GM12878 (cell line): ENCODE measurements around the gene SVOP. TPM values are rescaled to one million over a fixed set of nuclear protein-coding genes. Genes with fewer than 3 reads are reported as not detected.

ENCODE experiments used
- ATF3 ChIP-seq: IDR thresholded peaks from 2 replicates; pipeline ENCODE4 v1.6.1; 2011; ENCODE audit warnings: low read depth, mild to moderate bottlenecking, low read length, moderate library complexity, borderline replicate concordance; ENCODE audit errors: extremely low read depth
- ATF7 ChIP-seq: fragments of 450-650 bp; IDR thresholded peaks from 2 replicates; pipeline ENCODE4 v1.6.1; 2016; ENCODE audit warnings: low read depth, mild to moderate bottlenecking
- EP300 ChIP-seq, 2 experiments: fragments of 150-350 bp in 1 of 2; IDR thresholded peaks; 2 replicates each; pipeline ENCODE4 v1.6.1; 2011 to 2012; ENCODE audit warnings: low read depth in 2 of 2, low read length in 2 of 2, borderline replicate concordance in 1 of 2, improper control_type of control experiment in 1 of 2, inconsistent platforms in 1 of 2; ENCODE audit not compliant: control insufficient read depth in 1 of 2
- HCFC1 ChIP-seq: fragments of 150-350 bp; IDR thresholded peaks from 2 replicates; pipeline ENCODE4 v1.6.1; 2014; ENCODE audit warnings: low read length
- HSF1 ChIP-seq: fragments of 150-350 bp; IDR thresholded peaks from 2 replicates; pipeline ENCODE4 v1.6.1; 2014; ENCODE audit warnings: mild to moderate bottlenecking, low read depth, low read length
- IRF4 ChIP-seq: IDR thresholded peaks from 2 replicates; pipeline ENCODE4 v1.6.1; 2011; ENCODE audit warnings: low read depth, low read length
- KAT2A ChIP-seq: conservative IDR thresholded peaks from 2 replicates; pipeline ENCODE4 v1.6.1; 2011; ENCODE audit warnings: low read depth, low read length; ENCODE audit not compliant: control insufficient read depth
- KLF5 ChIP-seq: fragments of 450-650 bp; IDR thresholded peaks from 2 replicates; pipeline ENCODE4 v1.6.1; 2014; ENCODE audit warnings: mild to moderate bottlenecking; ENCODE audit not compliant: partially characterized antibody
- MTA2 ChIP-seq: fragments of 450-650 bp; IDR thresholded peaks from 2 replicates; pipeline ENCODE4 v1.6.1; 2016; ENCODE audit warnings: low read depth, mild to moderate bottlenecking, moderate library complexity
- MYC ChIP-seq: IDR thresholded peaks from 2 replicates; pipeline ENCODE4 v1.6.1; 2011; ENCODE audit warnings: mild to moderate bottlenecking, low read length, moderate library complexity, inconsistent platforms; ENCODE audit not compliant: insufficient read depth, insufficient replicate concordance, insufficient read length, severe bottlenecking
- NFYA ChIP-seq: IDR thresholded peaks from 2 replicates; pipeline ENCODE4 v1.6.1; 2011; ENCODE audit warnings: low read depth, mild to moderate bottlenecking, low read length, improper control_type of control experiment, borderline replicate concordance
- NFYB ChIP-seq: IDR thresholded peaks from 2 replicates; pipeline ENCODE4 v1.6.1; 2011; ENCODE audit warnings: low read depth, mild to moderate bottlenecking, low read length, improper control_type of control experiment, moderate library complexity; ENCODE audit not compliant: insufficient read depth
- NKRF ChIP-seq: fragments of 450-650 bp; conservative IDR thresholded peaks from 2 replicates; pipeline ENCODE4 v1.6.1; 2017; ENCODE audit warnings: mild to moderate bottlenecking, moderate library complexity
- NR2F1 ChIP-seq: fragments of 450-650 bp; conservative IDR thresholded peaks from 2 replicates; pipeline ENCODE4 v1.6.1; 2017; ENCODE audit warnings: mild to moderate bottlenecking
- PKNOX1 ChIP-seq: fragments of 450-650 bp; IDR thresholded peaks from 2 replicates; pipeline ENCODE4 v1.6.1; 2016; ENCODE audit warnings: mild to moderate bottlenecking
- RAD51 ChIP-seq: fragments of 450-650 bp; IDR thresholded peaks from 2 replicates; pipeline ENCODE4 v1.6.1; 2016; ENCODE audit warnings: moderate library complexity, mild to moderate bottlenecking, inconsistent platforms
- RELA ChIP-seq: fragments of 450-650 bp; IDR thresholded peaks from 2 replicates; pipeline ENCODE4 v1.8.0; 2014; ENCODE audit warnings: borderline replicate concordance; ENCODE audit not compliant: partially characterized antibody
- SIX5 ChIP-seq: IDR thresholded peaks from 2 replicates; pipeline ENCODE4 v1.6.1; 2011; ENCODE audit warnings: mild to moderate bottlenecking, low read depth, low read length, moderate library complexity; ENCODE audit not compliant: severe bottlenecking
- SREBF2 ChIP-seq: IDR thresholded peaks from 2 replicates; pipeline ENCODE4 v1.6.1; 2012; ENCODE audit warnings: mild to moderate bottlenecking, low read length
- polyA plus RNA-seq, 11 experiments: library from polyadenylated mRNA; depleted of rRNA in 4 of 11; unstranded in 6 of 11; stranded (reverse) in 5 of 11; fragments of >200 nt; fragmentation: Nextera tagmentation in 4 of 11; fragmentation: Illumina TruSeq in 1 of 11; extraction: Ambion mirVana in 4 of 11; extraction: Trizol in 1 of 11; gene quantifications; 1 replicate in 1 of 11; 2 replicates in 10 of 11; pipeline versions ENCODE4 v1.2.1 to v1.2.3, GENCODE V29; 2011 to 2016; ENCODE audit warnings: inconsistent platforms in 2 of 11, missing spikeins in 2 of 11, low read depth in 1 of 11
- total RNA-seq, 4 experiments: library from RNA; depleted of rRNA in 3 of 4; stranded (reverse); fragments of >200 nt in 3 of 4; fragmentation: Illumina TruSeq in 1 of 4; extraction: Trizol in 1 of 4; gene quantifications; 2 replicates each; pipeline versions ENCODE4 v1.2.1 to v1.2.3, GENCODE V29; 2013 to 2021
- TF ChIP-seq, protein P1 (sequence below): IDR thresholded peaks from 2 replicates; pipeline ENCODE4 v1.6.1; 2011; ENCODE audit warnings: mild to moderate bottlenecking, low read depth, low read length, moderate library complexity; ENCODE audit not compliant: insufficient replicate concordance
- TF ChIP-seq, protein P2 (sequence below): fragments of 450-650 bp; IDR thresholded peaks from 2 replicates; pipeline ENCODE4 v1.6.1; 2017; ENCODE audit warnings: antibody characterized with exemption, mild to moderate bottlenecking, moderate library complexity

Gene SVOP
- total and polyA plus RNA-seq, 10 of the 15 experiments (the other 5 are each of a cell fraction or from before 2014, with no cell fraction given) = under 0.01 TPM; not detected in 9

GRCh38 chr12:108939594-108939993 is 81.3 kb downstream of the SVOP start (continued):
- TF ChIP-seq MTA2 (no peak), IRF4 (no peak), HSF1 (no peak), KAT2A (no peak), NR2F1 (no peak), ATF3 (0 out of 2 replicates have a peak, but pooled peaks have one; percentile 12), MYC (no peak), KLF5 (no peak), PKNOX1 (no peak), ATF7 (no peak), SIX5 (peak; percentile 76), NFYA (no peak), EP300 (IDR thresholded peaks at IDR 0.05; ENCODE audit: borderline replicate concordance in 1 of 2, control insufficient read depth in 1 of 2, low read depth in 2 of 2, low read length in 2 of 2) (no peak), SREBF2 (no peak), NFYB (0 out of 2 replicates have a peak, but pooled peaks have one; percentile 29), RAD51 (peak; percentile 16; the same call in 1 of the 2 replicates), RELA (no peak), HCFC1 (peak; percentile 75), NKRF (no peak)
- TF ChIP-seq, protein P1, sequence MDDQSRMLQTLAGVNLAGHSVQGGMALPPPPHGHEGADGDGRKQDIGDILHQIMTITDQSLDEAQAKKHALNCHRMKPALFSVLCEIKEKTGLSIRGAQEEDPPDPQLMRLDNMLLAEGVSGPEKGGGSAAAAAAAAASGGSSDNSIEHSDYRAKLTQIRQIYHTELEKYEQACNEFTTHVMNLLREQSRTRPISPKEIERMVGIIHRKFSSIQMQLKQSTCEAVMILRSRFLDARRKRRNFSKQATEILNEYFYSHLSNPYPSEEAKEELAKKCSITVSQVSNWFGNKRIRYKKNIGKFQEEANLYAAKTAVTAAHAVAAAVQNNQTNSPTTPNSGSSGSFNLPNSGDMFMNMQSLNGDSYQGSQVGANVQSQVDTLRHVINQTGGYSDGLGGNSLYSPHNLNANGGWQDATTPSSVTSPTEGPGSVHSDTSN = no peak
- TF ChIP-seq, protein P2, sequence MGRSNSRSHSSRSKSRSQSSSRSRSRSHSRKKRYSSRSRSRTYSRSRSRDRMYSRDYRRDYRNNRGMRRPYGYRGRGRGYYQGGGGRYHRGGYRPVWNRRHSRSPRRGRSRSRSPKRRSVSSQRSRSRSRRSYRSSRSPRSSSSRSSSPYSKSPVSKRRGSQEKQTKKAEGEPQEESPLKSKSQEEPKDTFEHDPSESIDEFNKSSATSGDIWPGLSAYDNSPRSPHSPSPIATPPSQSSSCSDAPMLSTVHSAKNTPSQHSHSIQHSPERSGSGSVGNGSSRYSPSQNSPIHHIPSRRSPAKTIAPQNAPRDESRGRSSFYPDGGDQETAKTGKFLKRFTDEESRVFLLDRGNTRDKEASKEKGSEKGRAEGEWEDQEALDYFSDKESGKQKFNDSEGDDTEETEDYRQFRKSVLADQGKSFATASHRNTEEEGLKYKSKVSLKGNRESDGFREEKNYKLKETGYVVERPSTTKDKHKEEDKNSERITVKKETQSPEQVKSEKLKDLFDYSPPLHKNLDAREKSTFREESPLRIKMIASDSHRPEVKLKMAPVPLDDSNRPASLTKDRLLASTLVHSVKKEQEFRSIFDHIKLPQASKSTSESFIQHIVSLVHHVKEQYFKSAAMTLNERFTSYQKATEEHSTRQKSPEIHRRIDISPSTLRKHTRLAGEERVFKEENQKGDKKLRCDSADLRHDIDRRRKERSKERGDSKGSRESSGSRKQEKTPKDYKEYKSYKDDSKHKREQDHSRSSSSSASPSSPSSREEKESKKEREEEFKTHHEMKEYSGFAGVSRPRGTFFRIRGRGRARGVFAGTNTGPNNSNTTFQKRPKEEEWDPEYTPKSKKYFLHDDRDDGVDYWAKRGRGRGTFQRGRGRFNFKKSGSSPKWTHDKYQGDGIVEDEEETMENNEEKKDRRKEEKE = no peak
